GM12878 (cell line): ENCODE measurements around the gene CNR1. TPM values are rescaled to one million over a fixed set of nuclear protein-coding genes. Genes with fewer than 3 reads are reported as not detected.

Experiments
- BRCA1 ChIP-seq: IDR thresholded peaks from 2 replicates; pipeline ENCODE4 v1.6.1; 2011; ENCODE audit warnings: low read depth, low read length, improper control_type of control experiment
- CEBPZ ChIP-seq: fragments of 150-350 bp; IDR thresholded peaks from 2 replicates; pipeline ENCODE4 v1.6.1; 2016; ENCODE audit warnings: low read depth, low read length
- CTCF ChIP-seq, 3 experiments: IDR thresholded peaks in 2 of 3; conservative IDR thresholded peaks in 1 of 3; 2 replicates each; pipeline ENCODE4 v1.5.1; 2011; ENCODE audit warnings: low read depth in 3 of 3, low read length in 3 of 3, mild to moderate bottlenecking in 3 of 3, control low read depth in 2 of 3, moderate library complexity in 2 of 3, inconsistent platforms in 1 of 3, mixed read lengths in 1 of 3; ENCODE audit not compliant: control insufficient read depth in 2 of 3, insufficient read depth in 1 of 3; ENCODE audit errors: extremely low read depth in 1 of 3
- E4F1 ChIP-seq: fragments of 450-650 bp; IDR thresholded peaks from 2 replicates; pipeline ENCODE4 v1.6.1; 2018; ENCODE audit warnings: borderline replicate concordance, mild to moderate bottlenecking; ENCODE audit not compliant: partially characterized antibody
- FOS ChIP-seq: IDR thresholded peaks from 3 replicates; pipeline ENCODE4 v1.6.1; 2011; ENCODE audit warnings: borderline replicate concordance; ENCODE audit not compliant: insufficient read length; ENCODE audit errors: extremely low read depth
- IKZF2 ChIP-seq, 2 experiments: fragments of 450-650 bp; IDR thresholded peaks; 2 replicates each; pipeline ENCODE4 v1.6.1; 2017; ENCODE audit warnings: mild to moderate bottlenecking in 2 of 2, moderate library complexity in 2 of 2
- KLF5 ChIP-seq: fragments of 450-650 bp; IDR thresholded peaks from 2 replicates; pipeline ENCODE4 v1.6.1; 2014; ENCODE audit warnings: mild to moderate bottlenecking; ENCODE audit not compliant: partially characterized antibody
- MTA3 ChIP-seq: IDR thresholded peaks from 2 replicates; pipeline ENCODE4 v1.6.1; 2012; ENCODE audit warnings: low read length, inconsistent platforms, borderline replicate concordance
- MYB ChIP-seq: fragments of 150-350 bp; IDR thresholded peaks from 2 replicates; pipeline ENCODE4 v1.6.1; 2014; ENCODE audit warnings: mild to moderate bottlenecking, low read depth, low read length, borderline replicate concordance
- MYC ChIP-seq: IDR thresholded peaks from 2 replicates; pipeline ENCODE4 v1.6.1; 2011; ENCODE audit warnings: mild to moderate bottlenecking, low read length, moderate library complexity, inconsistent platforms; ENCODE audit not compliant: insufficient read depth, insufficient replicate concordance, insufficient read length, severe bottlenecking
- NFYA ChIP-seq: IDR thresholded peaks from 2 replicates; pipeline ENCODE4 v1.6.1; 2011; ENCODE audit warnings: low read depth, mild to moderate bottlenecking, low read length, improper control_type of control experiment, borderline replicate concordance
- NFYB ChIP-seq: IDR thresholded peaks from 2 replicates; pipeline ENCODE4 v1.6.1; 2011; ENCODE audit warnings: low read depth, mild to moderate bottlenecking, low read length, improper control_type of control experiment, moderate library complexity; ENCODE audit not compliant: insufficient read depth
- NKRF ChIP-seq: fragments of 450-650 bp; conservative IDR thresholded peaks from 2 replicates; pipeline ENCODE4 v1.6.1; 2017; ENCODE audit warnings: mild to moderate bottlenecking, moderate library complexity
- RCOR1 ChIP-seq: conservative IDR thresholded peaks from 2 replicates; pipeline ENCODE4 v1.6.1; 2012; ENCODE audit warnings: low read depth, low read length, improper control_type of control experiment
- RELB ChIP-seq: fragments of 450-650 bp; IDR thresholded peaks from 2 replicates; pipeline ENCODE4 v1.6.1; 2017; ENCODE audit warnings: low read depth, mild to moderate bottlenecking, moderate library complexity
- RUNX3 ChIP-seq: IDR thresholded peaks from 2 replicates; pipeline ENCODE4 v1.6.1; 2012; ENCODE audit warnings: low read length, inconsistent platforms
- TARDBP ChIP-seq: IDR thresholded peaks from 2 replicates; pipeline ENCODE4 v1.6.1; 2016; ENCODE audit warnings: borderline replicate concordance
- polyA plus RNA-seq, 11 experiments: library from polyadenylated mRNA; depleted of rRNA in 4 of 11; unstranded in 6 of 11; stranded (reverse) in 5 of 11; fragments of >200 nt; fragmentation: Nextera tagmentation in 4 of 11; fragmentation: Illumina TruSeq in 1 of 11; extraction: Ambion mirVana in 4 of 11; extraction: Trizol in 1 of 11; gene quantifications; 1 replicate in 1 of 11; 2 replicates in 10 of 11; pipeline versions ENCODE4 v1.2.1 to v1.2.3, GENCODE V29; 2011 to 2016; ENCODE audit warnings: inconsistent platforms in 2 of 11, missing spikeins in 2 of 11, low read depth in 1 of 11
- total RNA-seq, 4 experiments: library from RNA; depleted of rRNA in 3 of 4; stranded (reverse); fragments of >200 nt in 3 of 4; fragmentation: Illumina TruSeq in 1 of 4; extraction: Trizol in 1 of 4; gene quantifications; 2 replicates each; pipeline versions ENCODE4 v1.2.1 to v1.2.3, GENCODE V29; 2013 to 2021

Gene CNR1
- total and polyA plus RNA-seq, 10 of the 15 experiments (the other 5 are each of a cell fraction or from before 2014, with no cell fraction given): 2.2 to 15.4 (median 8.5) TPM

- TF ChIP-seq NKRF (peak; percentile 19; the same call in 1 of the 2 replicates), FOS (no peak), BRCA1 (no peak), TARDBP (no peak), MTA3 (no peak), CEBPZ (no peak), IKZF2 (IDR thresholded peaks at IDR 0.05) (no peak; a peak in 1 of 4 replicates), MYB (no peak), NFYB (no peak), RCOR1 (no peak), E4F1 (no peak), RUNX3 (0 out of 2 replicates have a peak, but pooled peaks have one; percentile 9), MYC (no peak), KLF5 (no peak), NFYA (no peak), RELB (no peak; the same call in 1 of the 2 replicates), CTCF (IDR thresholded peaks at IDR 0.05 in 2 of 3, conservative IDR thresholded peaks at IDR 0.05 in 1 of 3; ENCODE audit: control insufficient read depth in 2 of 3, extremely low read depth in 1 of 3, insufficient read depth in 1 of 3, low read depth in 3 of 3, low read length in 3 of 3) (peak; percentile 24 to 47 (median 33); a peak in 4 of 6 replicates)
Observed at GRCh38 chr6:88165844-88166492, at the start of gene CNR1 (continued).
